Measurements from ENCODE around the gene TMEM238. TPM values are rescaled to one million over a fixed set of nuclear protein-coding genes. Genes with fewer than 3 reads are reported as not detected.
A peak's percentile ranks its signal among the peaks of the same experiment; 100 is the strongest.

TMEM238 gene
- total RNA-seq, 1 experiment from 2014 or later, result 7.4 TPM

- POLR2A ChIA-PET, result interaction anchor here (0.6 to 1.5 kb wide), 15 partner anchors 9 to 311 kb away, joined by 3 to 24 read pairs (median 6); partner anchors contain the start of genes PPP6R1 and TMEM238
These were observed 44.8 kb downstream of the TMEM238 start, which contains the start of gene KMT5C for GRCh38 chr19:55339105-55339888. TSS of gene KMT5C (plus strand) at chr19:55339876. CDS start at chr19:55341937, 2,061 bp downstream.

More at GRCh38 chr19:55339105-55339888, 44.8 kb downstream of the TMEM238 start, which contains the start of gene KMT5C:
- Histone ChIP-seq H3K27ac (ENCODE audit: low read length) (peak within 1 kb of the TSS; percentile 98), H3K9me3 (ENCODE audit: control insufficient read depth, insufficient read depth, low read depth, low read length) (no peaks in the 10 kb centered on the region), H3K4me1 (ENCODE audit: control insufficient read depth, insufficient read depth, low read length) (peaks cover 16% of the 10 kb centered on the region), H3K4me3 (ENCODE audit: low read depth in 2 of 2, low read length in 2 of 2) (peak within 1 kb of the TSS; percentile 73 to 87), H3K36me3 (ENCODE audit: control insufficient read depth, insufficient read depth, low read length) (no peaks in the 10 kb centered on the region), H3K27me3 (ENCODE audit: control insufficient read depth, insufficient read depth, low read length) (no peaks in the 10 kb centered on the region)
- in situ Hi-C loops (cut with HindIII; ENCODE audit: low pct_unique_long_range_greater_than_20kb, low sequenced_read_pairs), result no loop called here
- BruUV-seq (replicated peaks), result no TSS peak
- TF ChIP-seq TCF7L2 (IDR thresholded peaks at IDR 0.05; ENCODE audit: low read depth, low read length), result peak; percentile 82
- peak; percentile 59 for TF ChIP-seq POLR2AphosphoS5 (IDR thresholded peaks at IDR 0.05; ENCODE audit: low read depth, low read length)
- 0 out of 2 replicates have a peak, but pooled peaks have one; percentile 23 for TF ChIP-seq SIN3A (IDR thresholded peaks at IDR 0.05; ENCODE audit: borderline replicate concordance, insufficient read depth, low read depth, low read length)
- TF ChIP-seq CTCF (IDR thresholded peaks at IDR 0.05), result no peak
- TF ChIP-seq REST (IDR thresholded peaks at IDR 0.05; ENCODE audit: insufficient read depth in 1 of 2, low read depth in 2 of 2, low read length in 1 of 2), result no peak
- CTCF ChIA-PET, result interaction anchor here (0.5 to 2.4 kb wide), 8 partner anchors 9 to 285 kb away, joined by 3 to 16 read pairs (median 4); partner anchors contain the start of genes RPL28 and ZNF784
- ATAC-seq (peak; percentile 92), DNase-seq (ENCODE audit: low read depth, low spot score) (peak; percentile 100)
- intact Hi-C loops (cut with micrococcal nuclease; ENCODE audit: unreplicated experiment), result no loop called here
